ENCODE data around the gene TSN.

The TSN gene

GRCh38 chr2:121717529-121717928 lies 37.9 kb upstream of the TSN start:
- Histone ChIP-seq H3K23ac (ENCODE audit: low read depth, low read length, poor library complexity) (no peak overlapping the region), H3K4me2 (ENCODE audit: insufficient read depth, low read length, poor library complexity, severe bottlenecking) (no peak overlapping the region), H3K36me3 (replicated peaks in 1 of 2; ENCODE audit: control insufficient read depth in 2 of 2, insufficient read depth in 2 of 2, low read length in 2 of 2) (no peaks in the 10 kb centered on the region), H2AK5ac (ENCODE audit: low read depth, low read length) (no peak overlapping the region), H4K8ac (ENCODE audit: low read depth, low read length) (no peak overlapping the region), H4K91ac (ENCODE audit: low read depth, low read length, poor library complexity) (no peak overlapping the region), H2BK15ac (ENCODE audit: low read length) (no peak overlapping the region), H3K27ac (replicated peaks; ENCODE audit: low read length) (no peak overlapping the region), H3K4ac (ENCODE audit: low read length) (no peak overlapping the region), H2AFZ (ENCODE audit: low read length) (no peak overlapping the region), H3K9ac (ENCODE audit: low read depth, low read length, poor library complexity) (no peak overlapping the region), H3K4me3 (ENCODE audit: low read length in 2 of 2) (no peak overlapping the region), H3K9me3 (replicated peaks in 1 of 2; ENCODE audit: control insufficient read depth in 2 of 2, insufficient read depth in 1 of 2, low read depth in 1 of 2, low read length in 2 of 2) (no peaks in the 10 kb centered on the region), H2BK120ac (ENCODE audit: low read depth, low read length) (no peak overlapping the region), H3K79me1 (ENCODE audit: low read depth, low read length) (peaks cover 1% of the 10 kb centered on the region), H3K18ac (ENCODE audit: low read length) (no peak overlapping the region), H3K4me1 (ENCODE audit: control insufficient read depth in 2 of 2, insufficient read depth in 1 of 2, low read depth in 1 of 2, low read length in 2 of 2) (no peaks in the 10 kb centered on the region), H3K14ac (ENCODE audit: low read length) (no peak overlapping the region), H2BK5ac (ENCODE audit: low read length) (no peak overlapping the region), H2BK12ac (ENCODE audit: low read length) (no peak overlapping the region), H3K27me3 (ENCODE audit: control insufficient read depth in 3 of 3, insufficient read depth in 3 of 3, low read depth in 1 of 3, low read length in 3 of 3) (no peaks in the 10 kb centered on the region)
- WGBS, 2 donors (ENCODE audit: extremely low coverage in 2 of 2, insufficient read length in 2 of 2, insufficient replicate concordance in 1 of 2): no CpG with 5 or more reads among the region's 6 CpGs
- DNase-seq (ENCODE audit: low spot score): no peak

GRCh38 chr2:121721926-121722325 lies 33.5 kb upstream of the TSN start:
- H4K91ac ChIP-seq (ENCODE audit: low read depth, low read length, poor library complexity): no peak overlapping the region
- no peak overlapping the region for H2AFZ ChIP-seq (ENCODE audit: low read length)
- no peak overlapping the region for H2BK120ac ChIP-seq (ENCODE audit: low read depth, low read length)
- WGBS, 2 donors (ENCODE audit: extremely low coverage in 2 of 2, insufficient read length in 2 of 2, insufficient replicate concordance in 1 of 2): no CpG with 5 or more reads among the region's 8 CpGs
- H3K36me3 ChIP-seq (replicated peaks in 1 of 2; ENCODE audit: control insufficient read depth in 2 of 2, insufficient read depth in 2 of 2, low read length in 2 of 2): peaks cover 3 to 14% of the 10 kb centered on the region in 2 donors
- H3K79me1 ChIP-seq (ENCODE audit: low read depth, low read length): no peaks in the 10 kb centered on the region
- H4K8ac ChIP-seq (ENCODE audit: low read depth, low read length): no peak overlapping the region
- H2BK12ac ChIP-seq (ENCODE audit: low read length): no peak overlapping the region
- no peak overlapping the region for H2BK5ac ChIP-seq (ENCODE audit: low read length)
- no peak overlapping the region for H2BK15ac ChIP-seq (ENCODE audit: low read length)
- H3K4me1 ChIP-seq (ENCODE audit: control insufficient read depth in 2 of 2, insufficient read depth in 1 of 2, low read depth in 1 of 2, low read length in 2 of 2): no peaks in the 10 kb centered on the region
- H3K18ac ChIP-seq (ENCODE audit: low read length): no peak overlapping the region
- H3K27me3 ChIP-seq (ENCODE audit: control insufficient read depth in 3 of 3, insufficient read depth in 3 of 3, low read depth in 1 of 3, low read length in 3 of 3): no peaks in the 10 kb centered on the region
- H3K23ac ChIP-seq (ENCODE audit: low read depth, low read length, poor library complexity): no peak overlapping the region
- DNase-seq (ENCODE audit: low spot score): no peak
- no peak overlapping the region for H3K9ac ChIP-seq (ENCODE audit: low read depth, low read length, poor library complexity)
- no peaks in the 10 kb centered on the region for H3K9me3 ChIP-seq (replicated peaks in 1 of 2; ENCODE audit: control insufficient read depth in 2 of 2, insufficient read depth in 1 of 2, low read depth in 1 of 2, low read length in 2 of 2)
- H3K4me3 ChIP-seq (ENCODE audit: low read length in 2 of 2): no peak overlapping the region
- no peak overlapping the region for H3K4me2 ChIP-seq (ENCODE audit: insufficient read depth, low read length, poor library complexity, severe bottlenecking)
- no peak overlapping the region for H3K4ac ChIP-seq (ENCODE audit: low read length)
- H3K27ac ChIP-seq (replicated peaks; ENCODE audit: low read length): no peak overlapping the region
- H2AK5ac ChIP-seq (ENCODE audit: low read depth, low read length): no peak overlapping the region
- H3K14ac ChIP-seq (ENCODE audit: low read length): no peak overlapping the region

- H3K27ac ChIP-seq (replicated peaks; ENCODE audit: low read length): no peak overlapping the region
These were observed 33.0 kb upstream of the TSN start for GRCh38 chr2:121722479-121722878.

GRCh38 chr2:121723316-121723715 lies 32.1 kb upstream of the TSN start:
- no peak overlapping the region for H3K4ac ChIP-seq (ENCODE audit: low read length)
- H2AFZ ChIP-seq (ENCODE audit: low read length): no peak overlapping the region
- H2BK15ac ChIP-seq (ENCODE audit: low read length): no peak overlapping the region
- H3K4me3 ChIP-seq (ENCODE audit: low read length in 2 of 2): no peak overlapping the region
- H3K23ac ChIP-seq (ENCODE audit: low read depth, low read length, poor library complexity): no peak overlapping the region
- no peak overlapping the region for H2AK5ac ChIP-seq (ENCODE audit: low read depth, low read length)
- H3K4me2 ChIP-seq (ENCODE audit: insufficient read depth, low read length, poor library complexity, severe bottlenecking): no peak overlapping the region
- DNase-seq (ENCODE audit: low spot score): no peak
- H3K4me1 ChIP-seq (ENCODE audit: control insufficient read depth in 2 of 2, insufficient read depth in 1 of 2, low read depth in 1 of 2, low read length in 2 of 2): no peaks in the 10 kb centered on the region
- no peak overlapping the region for H2BK5ac ChIP-seq (ENCODE audit: low read length)
- no peak overlapping the region for H3K27ac ChIP-seq (replicated peaks; ENCODE audit: low read length)
- WGBS, 2 donors (ENCODE audit: extremely low coverage in 2 of 2, insufficient read length in 2 of 2, insufficient replicate concordance in 1 of 2): no CpG with 5 or more reads among the region's 5 CpGs
- no peak overlapping the region for H3K18ac ChIP-seq (ENCODE audit: low read length)
- no peak overlapping the region for H3K14ac ChIP-seq (ENCODE audit: low read length)
- H4K91ac ChIP-seq (ENCODE audit: low read depth, low read length, poor library complexity): no peak overlapping the region
- H3K9ac ChIP-seq (ENCODE audit: low read depth, low read length, poor library complexity): no peak overlapping the region
- peaks cover 7 to 28% of the 10 kb centered on the region in 2 donors for H3K36me3 ChIP-seq (replicated peaks in 1 of 2; ENCODE audit: control insufficient read depth in 2 of 2, insufficient read depth in 2 of 2, low read length in 2 of 2)
- no peak overlapping the region for H2BK120ac ChIP-seq (ENCODE audit: low read depth, low read length)
- no peak overlapping the region for H2BK12ac ChIP-seq (ENCODE audit: low read length)
- no peaks in the 10 kb centered on the region for H3K27me3 ChIP-seq (ENCODE audit: control insufficient read depth in 3 of 3, insufficient read depth in 3 of 3, low read depth in 1 of 3, low read length in 3 of 3)
- H3K79me1 ChIP-seq (ENCODE audit: low read depth, low read length): no peaks in the 10 kb centered on the region
- H4K8ac ChIP-seq (ENCODE audit: low read depth, low read length): no peak overlapping the region
- no peaks in the 10 kb centered on the region for H3K9me3 ChIP-seq (replicated peaks in 1 of 2; ENCODE audit: control insufficient read depth in 2 of 2, insufficient read depth in 1 of 2, low read depth in 1 of 2, low read length in 2 of 2)

More at GRCh38 chr2:121722479-121722878, 33.0 kb upstream of the TSN start:
- no peak for DNase-seq (ENCODE audit: low spot score)
- Histone ChIP-seq H3K9ac (ENCODE audit: low read depth, low read length, poor library complexity) (no peak overlapping the region), H4K91ac (ENCODE audit: low read depth, low read length, poor library complexity) (no peak overlapping the region), H3K23ac (ENCODE audit: low read depth, low read length, poor library complexity) (no peak overlapping the region), H2BK15ac (ENCODE audit: low read length) (no peak overlapping the region), H3K4me2 (ENCODE audit: insufficient read depth, low read length, poor library complexity, severe bottlenecking) (no peak overlapping the region), H3K79me1 (ENCODE audit: low read depth, low read length) (no peaks in the 10 kb centered on the region), H3K14ac (ENCODE audit: low read length) (no peak overlapping the region), H3K4ac (ENCODE audit: low read length) (no peak overlapping the region), H2BK120ac (ENCODE audit: low read depth, low read length) (no peak overlapping the region), H4K8ac (ENCODE audit: low read depth, low read length) (no peak overlapping the region), H3K18ac (ENCODE audit: low read length) (no peak overlapping the region), H2BK12ac (ENCODE audit: low read length) (no peak overlapping the region), H2AFZ (ENCODE audit: low read length) (no peak overlapping the region), H3K36me3 (replicated peaks in 1 of 2; ENCODE audit: control insufficient read depth in 2 of 2, insufficient read depth in 2 of 2, low read length in 2 of 2) (peaks cover 7 to 19% of the 10 kb centered on the region in 2 donors), H2AK5ac (ENCODE audit: low read depth, low read length) (no peak overlapping the region), H3K4me3 (ENCODE audit: low read length in 2 of 2) (no peak overlapping the region), H2BK5ac (ENCODE audit: low read length) (no peak overlapping the region), H3K27me3 (ENCODE audit: control insufficient read depth in 3 of 3, insufficient read depth in 3 of 3, low read depth in 1 of 3, low read length in 3 of 3) (no peaks in the 10 kb centered on the region), H3K4me1 (ENCODE audit: control insufficient read depth in 2 of 2, insufficient read depth in 1 of 2, low read depth in 1 of 2, low read length in 2 of 2) (no peaks in the 10 kb centered on the region), H3K9me3 (replicated peaks in 1 of 2; ENCODE audit: control insufficient read depth in 2 of 2, insufficient read depth in 1 of 2, low read depth in 1 of 2, low read length in 2 of 2) (no peaks in the 10 kb centered on the region)
- no CpG with 5 or more reads among the region's 5 CpGs for WGBS, 2 donors (ENCODE audit: extremely low coverage in 2 of 2, insufficient read length in 2 of 2, insufficient replicate concordance in 1 of 2)

All from neuronal stem cell (in vitro differentiated cells).